GM18519 (cell line): ENCODE results near the gene CFLAR.
"Not testable (repeated sequence)": the region's sequence is repeated elsewhere in the genome, so short reads cannot be mapped to it uniquely, and the experiment has no call there.

Source experiments
- ATAC-seq: cut with Tn5 transposase; IDR thresholded peaks from one replicate; pipeline ENCODE4 v1.9.1; 2021; ENCODE audit warnings: mild to moderate bottlenecking, moderate library complexity; ENCODE audit not compliant: unreplicated experiment, low FRiP score

CFLAR gene

GRCh38 chr2:201118121-201118960 is 2.4 kb downstream of the CFLAR start:
- peak; percentile 44 for ATAC-seq

DNA sequence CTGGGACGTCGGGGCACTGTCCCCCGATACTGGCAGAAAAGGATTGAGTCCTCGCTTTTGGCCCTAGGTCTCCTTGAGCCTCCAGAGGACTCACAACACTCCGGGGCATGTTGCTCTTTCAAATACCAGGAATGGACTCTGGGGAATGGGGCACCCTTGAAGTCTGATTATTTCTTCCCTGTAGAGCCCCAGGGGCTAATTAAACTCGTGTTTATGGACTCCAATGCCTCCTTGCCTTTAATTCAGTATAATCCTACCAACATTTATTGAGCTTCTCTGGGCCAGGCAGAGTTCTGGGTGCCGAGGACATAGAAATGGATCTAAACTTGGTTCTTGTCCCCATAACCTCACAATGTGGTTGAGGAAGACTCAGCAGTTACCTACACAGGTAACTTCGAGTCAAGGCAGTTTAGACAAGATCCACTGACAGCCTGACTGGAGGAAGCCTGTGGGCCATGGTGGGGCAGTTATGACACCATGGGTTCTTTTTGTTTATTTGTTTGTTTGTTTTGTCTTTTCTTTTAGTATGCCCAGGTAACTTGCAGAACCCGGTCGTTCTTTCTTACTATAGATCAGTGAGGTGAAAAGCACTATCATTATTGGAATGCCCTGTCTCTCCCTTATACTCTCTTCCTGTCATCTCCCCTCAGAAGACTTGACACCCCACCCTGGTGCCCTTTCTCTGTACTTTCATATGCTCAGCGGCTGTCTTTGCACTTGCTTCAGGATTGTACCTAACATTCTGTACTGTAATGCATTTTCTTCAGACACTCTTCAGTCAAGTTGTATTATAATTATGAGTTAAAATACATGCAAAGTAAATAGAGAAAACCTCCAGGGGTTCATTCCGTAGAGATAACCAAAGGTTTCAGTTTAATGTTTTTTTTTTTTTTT is 3.2 kb downstream of the CFLAR start:
- ATAC-seq = no peak

DNA sequence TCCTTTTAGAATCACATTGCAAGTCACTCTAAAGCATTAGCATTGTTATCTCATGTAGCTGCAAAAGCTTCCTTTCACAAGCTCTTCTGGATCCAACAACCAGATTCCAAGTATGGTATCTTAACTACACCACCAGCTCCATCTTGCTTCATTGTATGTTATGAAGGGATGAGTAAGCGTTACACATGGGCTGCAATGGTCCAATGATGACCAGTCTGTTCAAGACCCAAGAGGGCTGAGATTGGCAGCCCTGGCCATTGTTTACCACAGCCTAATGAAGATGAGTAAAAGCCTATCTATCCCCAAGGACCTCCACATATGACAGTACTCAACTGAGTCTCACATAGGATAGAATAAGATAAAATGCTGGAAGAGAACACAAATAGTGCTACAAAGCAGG is 6.3 kb downstream of the CFLAR start:
- no peak for ATAC-seq

- ATAC-seq = no peak
Measured at GRCh38 chr2:201126308-201127151, 10.6 kb downstream of the CFLAR start.

DNA sequence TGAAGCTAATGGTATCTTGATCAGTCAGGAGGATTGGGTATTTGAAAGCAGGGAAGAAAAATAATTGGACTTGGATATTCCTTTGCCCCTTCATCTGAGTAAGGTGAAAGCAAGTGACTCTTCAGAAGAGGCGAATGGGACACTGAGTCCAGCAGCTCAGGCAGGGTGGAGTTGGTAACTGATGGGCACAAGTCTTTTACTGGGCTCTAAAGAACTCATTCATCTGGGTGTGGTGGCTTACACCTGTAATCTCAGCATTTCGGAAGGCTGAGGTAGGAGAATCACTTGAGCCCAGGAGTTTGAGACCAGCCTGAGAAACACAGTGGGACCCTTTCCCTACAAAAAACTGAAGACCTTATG is 11.2 kb downstream of the CFLAR start:
- ATAC-seq = no peak

DNA sequence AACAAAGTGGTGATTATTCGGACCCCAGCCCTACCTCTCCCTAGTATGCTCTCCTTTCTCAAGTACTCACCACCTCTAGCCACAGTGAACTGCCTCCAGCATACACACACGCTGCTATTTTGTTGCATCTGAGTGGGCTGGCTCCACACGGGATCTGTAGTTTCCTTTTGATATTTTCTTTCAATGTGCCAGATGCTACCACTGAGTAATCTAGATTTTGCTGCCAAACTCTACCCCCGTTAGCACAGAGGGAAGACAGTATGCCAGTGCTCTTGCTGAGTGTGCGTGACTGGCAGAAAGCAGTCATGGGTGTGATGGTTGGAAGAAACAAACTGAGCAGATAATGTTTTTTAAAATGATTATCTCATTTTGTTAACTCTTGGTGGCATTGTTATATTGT is 11.6 kb downstream of the CFLAR start:
- ATAC-seq = no peak

- no peak for ATAC-seq
Measured at GRCh38 chr2:201128033-201128432, 12.1 kb downstream of the CFLAR start.

- ATAC-seq = no peak
Measured at GRCh38 chr2:201128933-201129505, 13.1 kb downstream of the CFLAR start.

- ATAC-seq = no peak
Measured at GRCh38 chr2:201130524-201131186, 14.7 kb downstream of the CFLAR start.

- no peak for ATAC-seq
Measured at GRCh38 chr2:201132518-201132917, 16.6 kb downstream of the CFLAR start.

GRCh38 chr2:201135386-201135785 is 19.4 kb downstream of the CFLAR start:
- no peak for ATAC-seq

- no peak for ATAC-seq
Measured at GRCh38 chr2:201136889-201137321, 20.9 kb downstream of the CFLAR start.

- ATAC-seq = no peak
Measured at GRCh38 chr2:201137505-201138400, 21.8 kb downstream of the CFLAR start.

DNA sequence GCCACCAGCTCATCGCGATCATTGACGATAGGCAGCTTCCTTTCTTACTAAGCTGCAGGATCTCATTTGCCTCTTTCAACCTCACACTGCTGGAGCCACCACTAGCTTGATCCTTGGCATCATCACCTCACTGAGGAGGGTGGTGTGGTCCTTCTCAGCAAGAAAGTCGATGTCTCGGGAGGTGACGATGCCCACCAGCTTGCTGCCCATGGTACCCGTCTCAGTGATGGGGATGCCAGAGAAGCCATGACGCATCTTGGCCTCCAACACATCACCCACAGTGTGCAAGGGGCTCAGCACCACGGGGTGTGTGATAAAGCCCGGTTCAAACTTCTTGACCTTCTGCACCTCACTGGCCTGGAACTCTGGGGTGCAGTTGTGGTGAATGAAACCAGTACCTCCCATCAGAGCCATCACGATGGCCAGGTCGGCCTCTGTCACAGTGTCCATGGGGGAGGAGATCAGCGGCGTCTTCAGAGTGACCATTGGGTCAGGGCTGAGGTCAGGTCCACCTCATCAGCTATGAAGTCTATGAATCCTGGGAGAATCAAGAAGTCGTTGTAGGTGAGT is 22.5 kb downstream of the CFLAR start:
- no peak for ATAC-seq

DNA sequence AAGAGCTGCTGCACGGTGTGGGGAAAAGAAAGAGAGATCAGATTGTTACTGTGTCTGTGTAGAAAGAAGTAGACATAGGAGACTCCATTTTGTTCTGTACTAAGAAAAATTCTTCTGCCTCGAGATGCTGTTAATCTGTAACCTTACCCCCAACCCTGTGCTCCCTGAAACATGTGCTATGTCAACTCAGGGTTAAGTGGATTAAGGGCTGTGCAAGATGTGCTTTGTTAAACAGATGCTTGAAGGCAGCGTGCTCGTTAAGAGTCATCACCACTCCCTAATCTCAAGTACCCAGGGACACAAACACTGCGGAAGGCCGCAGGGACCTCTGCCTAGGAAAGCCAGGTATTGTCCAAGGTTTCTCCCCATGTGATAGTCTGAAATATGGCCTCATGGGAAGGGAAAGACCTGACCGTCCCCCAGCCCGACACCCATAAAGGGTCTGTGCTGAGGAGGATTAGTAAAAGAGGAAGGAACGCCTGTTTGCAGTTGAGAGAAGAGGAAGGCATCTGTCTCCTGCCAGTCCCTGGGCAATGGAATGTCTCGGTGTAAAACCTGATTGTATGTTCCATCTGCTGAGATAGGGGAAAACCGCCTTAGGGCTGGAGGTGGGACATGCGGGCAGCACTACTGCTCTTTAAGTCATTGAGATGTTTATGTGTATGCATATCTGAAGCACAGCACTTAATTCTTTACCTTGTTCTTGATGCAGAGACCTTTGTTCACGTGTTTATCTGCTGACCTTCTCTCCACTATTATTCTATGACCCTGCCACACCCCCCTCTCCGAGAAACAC is 23.2 kb downstream of the CFLAR start:
- not testable (repeated sequence) for ATAC-seq

- no peak for ATAC-seq
Measured at GRCh38 chr2:201139836-201140604, 24.1 kb downstream of the CFLAR start.
